HepG2 (cell line): ENCODE data around the gene TXNRD1. TPM values are rescaled to one million over a fixed set of nuclear protein-coding genes. Genes with fewer than 3 reads are reported as not detected.

Experiments used
- ATAC-seq: fragments of 200-7000 bp; cut with Tn5 transposase; 3 replicates; pipeline ENCODE4 v1.9.1; 2020; ENCODE audit warnings: mild to moderate bottlenecking, moderate library complexity
- BruUV-seq: library from RNA; stranded (reverse); fragments of 400-500 nt; replicated peaks from 2 replicates; lab custom pipeline; 2021; lab: Mats Ljungman, UMichigan
- CTCF ChIA-PET: fragments of 300-600 bp; formaldehyde crosslinking; extraction: SDS; loops from one replicate; lab custom pipeline; 2021; ENCODE audit warnings: low total read pairs, inconsistent platforms, low intra/inter-chr PET ratio; lab: Yijun Ruan, JAX
- POLR2A ChIA-PET: fragments of 350-600 bp; sonication (Branson Sonifier 250); formaldehyde crosslinking; loops from one replicate; lab custom pipeline; 2020; ENCODE audit warnings: antibody characterized with exemption, inconsistent platforms; lab: Yijun Ruan, JAX
- DNase-seq: peaks from one replicate; pipeline ENCODE4 v3.0.0-alpha.2; 2015; ENCODE audit warnings: low spot score
- FAIRE-seq: peaks from 3 replicates; lab custom pipeline; 2011; peaks lifted over from hg19 to GRCh38; lab: Jason Lieb, UNC
- H2AFZ ChIP-seq: one replicate; pipeline ENCODE4 v1.6.1; 2011; ENCODE audit warnings: low read length, inconsistent platforms
- H3K27ac ChIP-seq: fragments of 300-600 bp; 3 replicates; pipeline ENCODE4 v1.8.0; 2011; ENCODE audit warnings: mixed run types, mild to moderate bottlenecking, mixed read lengths, low read length, inconsistent platforms; ENCODE audit not compliant: insufficient read depth; ENCODE audit errors: extremely low read length
- H3K27me3 ChIP-seq, 2 experiments: fragments of 200-600 bp in 1 of 2; 2 replicates in 1 of 2; 3 replicates in 1 of 2; pipeline versions ENCODE4 v1.6.0 to v1.8.0; 2011; ENCODE audit warnings: low read length in 2 of 2, mild to moderate bottlenecking in 2 of 2, moderate library complexity in 2 of 2, inconsistent platforms in 1 of 2; ENCODE audit not compliant: insufficient read depth in 2 of 2, control insufficient read depth in 1 of 2
- H3K36me3 ChIP-seq, 2 experiments: fragments of 200-600 bp in 1 of 2; replicated peaks in 1 of 2; 2 replicates in 1 of 2; 3 replicates in 1 of 2; pipeline versions ENCODE4 v1.5.1 to v1.8.0; 2011; ENCODE audit warnings: low read length in 2 of 2, inconsistent platforms in 1 of 2; ENCODE audit not compliant: insufficient read depth in 2 of 2, control insufficient read depth in 1 of 2
- H3K4me1 ChIP-seq: 2 replicates; pipeline ENCODE4 v1.5.1; 2012; ENCODE audit warnings: low read length, inconsistent platforms; ENCODE audit not compliant: insufficient read depth
- H3K4me2 ChIP-seq: 2 replicates; pipeline ENCODE4 v1.6.0; 2011; ENCODE audit warnings: low read depth, low read length, inconsistent platforms
- H3K4me3 ChIP-seq, 3 experiments: fragments of 200-600 bp in 1 of 3; sonication (generic), shearing (Covaris generic) in 1 of 3; replicated peaks in 1 of 3; 2 replicates each; pipeline ENCODE4 v1.5.1; 2011 to 2016; ENCODE audit warnings: low read length in 3 of 3, inconsistent platforms in 2 of 3, low read depth in 2 of 3, mild to moderate bottlenecking in 2 of 3, control low read depth in 1 of 3, mixed read lengths in 1 of 3; ENCODE audit not compliant: insufficient read depth in 1 of 3
- H3K79me2 ChIP-seq: one replicate; pipeline ENCODE4 v1.6.1; 2011; ENCODE audit warnings: low read length, inconsistent platforms; ENCODE audit not compliant: insufficient read depth
- H3K9ac ChIP-seq: 2 replicates; pipeline ENCODE4 v1.6.0; 2011; ENCODE audit warnings: mild to moderate bottlenecking, low read depth, low read length, inconsistent platforms; ENCODE audit not compliant: insufficient read depth
- H3K9me3 ChIP-seq: 2 replicates; pipeline ENCODE4 v1.5.1; 2012; ENCODE audit warnings: mild to moderate bottlenecking, low read length
- H4K20me1 ChIP-seq: 2 replicates; pipeline ENCODE4 v1.6.0; 2011; ENCODE audit warnings: inconsistent platforms, mild to moderate bottlenecking, low read length, moderate library complexity; ENCODE audit not compliant: insufficient read depth
- MLLT10 ChIP-seq: sonication (generic); formaldehyde crosslinking; IDR thresholded peaks from 2 replicates; pipeline ENCODE4 v1.4.0; 2020; ENCODE audit warnings: missing genetic modification reagents
- POLR2A ChIP-seq, 2 experiments: IDR thresholded peaks; 2 replicates each; pipeline ENCODE4 v1.6.1; 2011; ENCODE audit warnings: low read depth in 2 of 2, low read length in 2 of 2, mild to moderate bottlenecking in 1 of 2, moderate library complexity in 1 of 2; ENCODE audit not compliant: insufficient read depth in 1 of 2
- ZKSCAN8 ChIP-seq: IDR thresholded peaks from 2 replicates; pipeline ENCODE4 v1.6.1; 2016; ENCODE audit warnings: borderline replicate concordance, missing genetic modification reagents, missing compliant biosample characterization
- ZNF264 ChIP-seq: sonication (generic); formaldehyde crosslinking; IDR thresholded peaks from 2 replicates; pipeline ENCODE4 v1.4.0; 2020; ENCODE audit warnings: missing genetic modification reagents
- ZNF577 ChIP-seq: sonication (generic); formaldehyde crosslinking; IDR thresholded peaks from 2 replicates; pipeline ENCODE4 v1.4.0; 2020; ENCODE audit warnings: mild to moderate bottlenecking, low read depth, missing genetic modification reagents, borderline replicate concordance
- WGBS: methylation state at CpG from one replicate; pipeline ENCODE4 v1.1.6; 2017; ENCODE audit warnings: low lambda C conversion rate; 5-methylcytosine and 5-hydroxymethylcytosine counted together
- in situ Hi-C: cut with HindIII; loops from 2 replicates; pipeline ENCODE4 v1.10.0; 2017; ENCODE audit warnings: low pct_unique_long_range_greater_than_20kb; ENCODE audit not compliant: extremely low pct_ligation_motif_present
- intact Hi-C: fragments of 100-400 bp; cut with micrococcal nuclease; formaldehyde crosslinking; loops from one replicate; pipeline ENCODE4 v1.10.0; 2022; ENCODE audit not compliant: unreplicated experiment
- polyA plus RNA-seq, 8 experiments: library from polyadenylated mRNA; depleted of rRNA in 3 of 8; stranded (reverse) in 7 of 8; unstranded in 1 of 8; fragments of >200 nt; fragmentation: Illumina TruSeq in 4 of 8; extraction: Trizol in 4 of 8; gene quantifications; 2 replicates each; pipeline versions ENCODE4 v1.2.1 to v1.2.3, GENCODE V29; 2011 to 2016; ENCODE audit warnings: low read depth in 4 of 8, missing spikeins in 1 of 8, mixed read lengths in 1 of 8; ENCODE audit not compliant: insufficient read depth in 1 of 8
- total RNA-seq, 5 experiments: library from RNA; depleted of rRNA; stranded (reverse); fragments of >200 nt; fragmentation: Illumina TruSeq; extraction: Trizol; gene quantifications; 2 replicates each; pipeline ENCODE4 v1.2.3, GENCODE V29; 2016; ENCODE audit warnings: low read depth in 1 of 5
- TF ChIP-seq, protein P1 (sequence below): sonication (generic); formaldehyde crosslinking; IDR thresholded peaks from 2 replicates; pipeline ENCODE4 v1.8.1; 2023; ENCODE audit warnings: mild to moderate bottlenecking, missing genetic modification reagents
- TF ChIP-seq, protein P2 (sequence below): sonication (generic); formaldehyde crosslinking; IDR thresholded peaks from 2 replicates; pipeline ENCODE4 v1.5.0; 2020; ENCODE audit warnings: mild to moderate bottlenecking, missing genetic modification reagents

TXNRD1 gene
- total and polyA plus RNA-seq, 2 of the 13 experiments (the other 11 are each of a cell fraction or from before 2014, with no cell fraction given) = 54.0 to 190 TPM

DNA sequence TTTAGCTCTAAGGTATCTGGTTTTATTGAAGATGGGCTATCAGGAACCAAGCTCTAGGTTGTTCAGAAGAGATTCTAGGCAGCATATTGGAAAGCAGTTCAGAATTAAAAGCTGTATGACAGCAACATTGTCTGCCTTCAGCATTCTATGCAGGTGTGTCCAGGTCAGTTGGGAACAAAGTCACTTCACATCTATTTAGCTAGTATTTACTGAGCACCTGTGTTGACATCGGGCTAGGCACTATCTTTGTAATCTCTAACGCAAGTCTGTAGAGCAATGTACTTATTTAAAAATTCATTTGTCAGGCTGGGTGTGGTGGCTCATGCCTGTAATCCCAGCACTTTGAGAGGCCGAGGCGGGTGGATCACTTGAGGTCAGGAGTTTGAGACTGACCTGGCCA is 81.1 kb downstream of the TXNRD1 start:
- no peak for TF ChIP-seq MLLT10 (CRISPR knock-in tag)
- no peak for TF ChIP-seq ZKSCAN8 (CRISPR knock-in tag)
- TF ChIP-seq POLR2A (IDR thresholded peaks at IDR 0.05; ENCODE audit: insufficient read depth in 1 of 2, low read depth in 2 of 2, low read length in 2 of 2) = peak in 1 of 2 experiments; percentile 33; a peak in 1 of 4 replicates
- TF ChIP-seq ZNF577 (CRISPR knock-in tag) = no peak
- TF ChIP-seq, protein P1, sequence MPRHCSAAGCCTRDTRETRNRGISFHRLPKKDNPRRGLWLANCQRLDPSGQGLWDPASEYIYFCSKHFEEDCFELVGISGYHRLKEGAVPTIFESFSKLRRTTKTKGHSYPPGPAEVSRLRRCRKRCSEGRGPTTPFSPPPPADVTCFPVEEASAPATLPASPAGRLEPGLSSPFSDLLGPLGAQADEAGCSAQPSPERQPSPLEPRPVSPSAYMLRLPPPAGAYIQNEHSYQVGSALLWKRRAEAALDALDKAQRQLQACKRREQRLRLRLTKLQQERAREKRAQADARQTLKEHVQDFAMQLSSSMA (CRISPR knock-in tag) = no peak
- TF ChIP-seq ZNF264 (CRISPR knock-in tag) = no peak
- TF ChIP-seq, protein P2, sequence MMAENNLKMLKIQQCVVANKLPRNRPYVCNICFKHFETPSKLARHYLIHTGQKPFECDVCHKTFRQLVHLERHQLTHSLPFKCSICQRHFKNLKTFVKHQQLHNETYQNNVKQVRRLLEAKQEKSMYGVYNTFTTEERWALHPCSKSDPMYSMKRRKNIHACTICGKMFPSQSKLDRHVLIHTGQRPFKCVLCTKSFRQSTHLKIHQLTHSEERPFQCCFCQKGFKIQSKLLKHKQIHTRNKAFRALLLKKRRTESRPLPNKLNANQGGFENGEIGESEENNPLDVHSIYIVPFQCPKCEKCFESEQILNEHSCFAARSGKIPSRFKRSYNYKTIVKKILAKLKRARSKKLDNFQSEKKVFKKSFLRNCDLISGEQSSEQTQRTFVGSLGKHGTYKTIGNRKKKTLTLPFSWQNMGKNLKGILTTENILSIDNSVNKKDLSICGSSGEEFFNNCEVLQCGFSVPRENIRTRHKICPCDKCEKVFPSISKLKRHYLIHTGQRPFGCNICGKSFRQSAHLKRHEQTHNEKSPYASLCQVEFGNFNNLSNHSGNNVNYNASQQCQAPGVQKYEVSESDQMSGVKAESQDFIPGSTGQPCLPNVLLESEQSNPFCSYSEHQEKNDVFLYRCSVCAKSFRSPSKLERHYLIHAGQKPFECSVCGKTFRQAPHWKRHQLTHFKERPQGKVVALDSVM (CRISPR knock-in tag) = no peak
- TF ChIP-seq, all 625 proteins: peak for 1
- FAIRE-seq (no peak), ATAC-seq (no peak), DNase-seq (no peak)
- H3K79me2 ChIP-seq = peaks cover 90% of the 10 kb centered on the region
- no peak overlapping the region for H3K4me3 ChIP-seq
- no peak overlapping the region for H2AFZ ChIP-seq
- H3K27ac ChIP-seq = no peak overlapping the region
- H3K36me3 ChIP-seq = peaks cover 5 to 67% of the 10 kb centered on the region in 2 experiments
- in situ Hi-C loops (no loop called here), intact Hi-C loops (no loop called here)
- H3K9ac ChIP-seq = no peak overlapping the region
- peaks cover 74% of the 10 kb centered on the region for H4K20me1 ChIP-seq
- CTCF ChIA-PET = no interaction called here
- H3K9me3 ChIP-seq = no peaks in the 10 kb centered on the region
- H3K4me2 ChIP-seq = 0 out of 2 replicates have a peak overlapping the region, but pooled peaks have one; percentile 12
- peaks cover 81% of the 10 kb centered on the region for H3K4me1 ChIP-seq
- no TSS peak for BruUV-seq
- WGBS = 84% methylated on average over 4 of the region's 4 CpGs
- POLR2A ChIA-PET = interaction anchor here (2.7 kb wide), 1 partner anchor 9 kb away, joined by 15 read pairs; no protein-coding TSS in a partner anchor
- H3K27me3 ChIP-seq = no peaks in the 10 kb centered on the region
